SK-N-MC (cell line): ENCODE results near the gene SLC30A4.

ENCODE experiments used
- EZH2 ChIP-seq: fragments of 200-600 bp; sonication (generic); IDR thresholded peaks from one replicate; pipeline ENCODE4 v1.6.1; 2017; ENCODE audit warnings: antibody characterized with exemption
- POLR2AphosphoS5 ChIP-seq: IDR thresholded peaks from 2 replicates; pipeline ENCODE4 v1.6.1; 2012; ENCODE audit warnings: mild to moderate bottlenecking, low read depth, low read length, borderline replicate concordance

DNA sequence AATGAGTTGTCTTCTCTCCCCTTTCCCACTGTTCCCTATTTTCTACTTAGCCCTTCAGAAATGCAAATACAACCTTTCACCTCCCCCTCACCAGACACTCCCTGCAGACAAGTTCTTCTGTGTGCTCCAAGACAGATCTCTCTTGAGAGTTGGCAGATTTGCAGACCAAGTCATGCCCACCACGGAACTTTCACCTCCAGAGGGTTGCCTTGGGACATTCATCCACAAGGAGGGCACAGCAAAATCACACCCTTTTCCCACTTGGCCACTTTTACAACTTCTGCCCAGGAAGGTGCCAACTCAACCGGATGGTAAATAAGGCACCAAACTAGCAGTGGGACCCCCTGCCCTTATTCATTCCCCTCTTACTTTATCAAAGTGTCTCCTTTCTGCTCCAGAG is 53.5 kb downstream of the SLC30A4 start:
- TF ChIP-seq EZH2 (no peak), POLR2AphosphoS5 (no peak)
